PFSK-1 (cell line): ENCODE measurements around the gene CSF3.

ENCODE experiments used
- FOXP2 ChIP-seq: optimal IDR thresholded peaks from 2 replicates; pipeline ENCODE3; 2011; ENCODE audit warnings: borderline replicate concordance, control low read depth, inconsistent platforms; ENCODE audit not compliant: insufficient read depth; ENCODE audit errors: extremely low read length, extremely low read depth
- POLR2AphosphoS5 ChIP-seq: IDR thresholded peaks from 2 replicates; pipeline ENCODE4 v1.6.1; 2012; ENCODE audit warnings: low read depth, mild to moderate bottlenecking, control low read depth, low read length, moderate library complexity
- TAF1 ChIP-seq: IDR thresholded peaks from 2 replicates; pipeline ENCODE4 v1.6.1; 2012; ENCODE audit warnings: low read length, control low read depth, borderline replicate concordance; ENCODE audit not compliant: insufficient read depth
- TF ChIP-seq, protein P1 (sequence below), 2 experiments: IDR thresholded peaks; 2 replicates each; pipeline versions ENCODE4 v1.6.1 to v1.8.0; 2011 to 2012; ENCODE audit warnings: low read depth in 2 of 2, low read length in 2 of 2, control low read depth in 1 of 2, inconsistent platforms in 1 of 2, mild to moderate bottlenecking in 1 of 2, moderate library complexity in 1 of 2; ENCODE audit not compliant: insufficient read depth in 1 of 2

DNA sequence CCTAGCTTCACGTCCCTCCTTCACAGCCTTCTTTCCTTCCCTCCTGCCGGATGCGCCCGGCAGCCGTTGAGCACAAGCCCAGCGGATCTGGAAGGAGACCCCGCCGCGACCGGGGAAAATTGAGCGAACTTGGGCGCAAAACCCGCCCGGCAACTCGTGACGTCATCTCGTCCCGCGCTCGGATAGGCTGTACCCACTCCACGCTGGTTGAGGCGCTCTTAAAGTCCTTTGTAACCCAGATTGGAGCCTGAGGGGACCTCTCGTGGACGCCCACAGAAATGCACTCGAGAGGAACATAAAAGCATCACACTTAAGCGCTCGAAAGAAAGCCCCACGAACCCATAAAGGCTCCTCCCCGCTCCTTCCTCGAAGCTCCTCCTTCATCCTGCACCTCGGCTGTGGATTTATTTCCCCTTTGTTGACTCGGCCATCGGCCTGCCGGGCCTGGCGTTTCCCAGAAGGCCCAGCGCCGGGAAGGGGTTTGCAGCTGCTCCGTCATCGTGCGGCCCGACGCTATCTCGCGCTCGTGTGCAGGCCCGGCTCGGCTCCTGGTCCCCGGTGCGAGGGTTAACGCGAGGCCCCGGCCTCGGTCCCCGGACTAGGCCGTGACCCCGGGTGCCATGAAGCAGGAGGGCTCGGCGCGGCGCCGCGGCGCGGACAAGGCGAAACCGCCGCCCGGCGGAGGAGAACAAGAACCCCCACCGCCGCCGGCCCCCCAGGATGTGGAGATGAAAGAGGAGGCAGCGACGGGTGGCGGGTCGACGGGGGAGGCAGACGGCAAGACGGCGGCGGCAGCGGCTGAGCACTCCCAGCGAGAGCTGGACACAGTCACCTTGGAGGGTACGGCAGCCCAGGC is 34.7 kb upstream of the CSF3 start, which contains the start of gene PSMD3:
- TF ChIP-seq POLR2AphosphoS5 (peak; percentile 98), TAF1 (peak; percentile 96; the same call in 1 of the 2 replicates), FOXP2 (peak; percentile 83)
- TF ChIP-seq, protein P1, sequence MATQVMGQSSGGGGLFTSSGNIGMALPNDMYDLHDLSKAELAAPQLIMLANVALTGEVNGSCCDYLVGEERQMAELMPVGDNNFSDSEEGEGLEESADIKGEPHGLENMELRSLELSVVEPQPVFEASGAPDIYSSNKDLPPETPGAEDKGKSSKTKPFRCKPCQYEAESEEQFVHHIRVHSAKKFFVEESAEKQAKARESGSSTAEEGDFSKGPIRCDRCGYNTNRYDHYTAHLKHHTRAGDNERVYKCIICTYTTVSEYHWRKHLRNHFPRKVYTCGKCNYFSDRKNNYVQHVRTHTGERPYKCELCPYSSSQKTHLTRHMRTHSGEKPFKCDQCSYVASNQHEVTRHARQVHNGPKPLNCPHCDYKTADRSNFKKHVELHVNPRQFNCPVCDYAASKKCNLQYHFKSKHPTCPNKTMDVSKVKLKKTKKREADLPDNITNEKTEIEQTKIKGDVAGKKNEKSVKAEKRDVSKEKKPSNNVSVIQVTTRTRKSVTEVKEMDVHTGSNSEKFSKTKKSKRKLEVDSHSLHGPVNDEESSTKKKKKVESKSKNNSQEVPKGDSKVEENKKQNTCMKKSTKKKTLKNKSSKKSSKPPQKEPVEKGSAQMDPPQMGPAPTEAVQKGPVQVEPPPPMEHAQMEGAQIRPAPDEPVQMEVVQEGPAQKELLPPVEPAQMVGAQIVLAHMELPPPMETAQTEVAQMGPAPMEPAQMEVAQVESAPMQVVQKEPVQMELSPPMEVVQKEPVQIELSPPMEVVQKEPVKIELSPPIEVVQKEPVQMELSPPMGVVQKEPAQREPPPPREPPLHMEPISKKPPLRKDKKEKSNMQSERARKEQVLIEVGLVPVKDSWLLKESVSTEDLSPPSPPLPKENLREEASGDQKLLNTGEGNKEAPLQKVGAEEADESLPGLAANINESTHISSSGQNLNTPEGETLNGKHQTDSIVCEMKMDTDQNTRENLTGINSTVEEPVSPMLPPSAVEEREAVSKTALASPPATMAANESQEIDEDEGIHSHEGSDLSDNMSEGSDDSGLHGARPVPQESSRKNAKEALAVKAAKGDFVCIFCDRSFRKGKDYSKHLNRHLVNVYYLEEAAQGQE (IDR thresholded peaks at IDR 0.05; ENCODE audit: insufficient read depth in 1 of 2, low read depth in 2 of 2, low read length in 2 of 2) = peak in 1 of 2 experiments; percentile 67; a peak in 1 of 4 replicates
